ENCODE results near the gene BBS12. TPM values are rescaled to one million over a fixed set of nuclear protein-coding genes. Genes with fewer than 3 reads are reported as not detected.

The BBS12 gene
- total and polyA plus RNA-seq, 4 donors: 0.53 to 2.1 (median 0.80) TPM

GRCh38 chr4:122739174-122739573, 6.7 kb downstream of the BBS12 start (continued):
- TF ChIP-seq YY1 (IDR thresholded peaks at IDR 0.05) (no peak), CTCF (IDR thresholded peaks at IDR 0.05; ENCODE audit: low read depth, low read length, missing input control) (no peak), ZBTB33 (IDR thresholded peaks at IDR 0.05) (no peak), JUND (IDR thresholded peaks at IDR 0.05) (no peak), RXRA (IDR thresholded peaks at IDR 0.05) (no peak)

GRCh38 chr4:122742933-122743829, 10.7 kb downstream of the BBS12 start:
- no peaks in the 10 kb centered on the region for H3K9me3 ChIP-seq (ENCODE audit: control insufficient read depth in 4 of 4, low read length in 3 of 4)
- no peak overlapping the region for H3K9ac ChIP-seq (ENCODE audit: low read depth in 1 of 2, low read length in 2 of 2)
- no peaks in the 10 kb centered on the region for H3K27me3 ChIP-seq (ENCODE audit: control insufficient read depth in 4 of 4, insufficient read depth in 4 of 4, low read length in 3 of 4)
- H3K36me3 ChIP-seq (ENCODE audit: control insufficient read depth in 4 of 4, insufficient read depth in 3 of 4, low read depth in 1 of 4, low read length in 3 of 4): peaks cover 0 to 3% (median 0%) of the 10 kb centered on the region in 4 donors
- no peak overlapping the region for H3K27ac ChIP-seq (ENCODE audit: low read depth in 1 of 2, low read length in 2 of 2)
- TF ChIP-seq HNF4A (conservative IDR thresholded peaks at IDR 0.05) (no peak), EGR1 (IDR thresholded peaks at IDR 0.05; ENCODE audit: low read depth in 2 of 2) (no peak), CTCF (IDR thresholded peaks at IDR 0.05; ENCODE audit: low read depth, low read length, missing input control) (no peak), JUND (IDR thresholded peaks at IDR 0.05) (no peak), NR2F2 (IDR thresholded peaks at IDR 0.05) (no peak), FOXA1 (IDR thresholded peaks at IDR 0.05) (no peak), TAF1 (conservative IDR thresholded peaks at IDR 0.05) (no peak), YY1 (IDR thresholded peaks at IDR 0.05) (no peak)
- TF ChIP-seq, protein P1, sequence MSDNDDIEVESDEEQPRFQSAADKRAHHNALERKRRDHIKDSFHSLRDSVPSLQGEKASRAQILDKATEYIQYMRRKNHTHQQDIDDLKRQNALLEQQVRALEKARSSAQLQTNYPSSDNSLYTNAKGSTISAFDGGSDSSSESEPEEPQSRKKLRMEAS (IDR thresholded peaks at IDR 0.05): no peak
- TF ChIP-seq, protein P2, sequence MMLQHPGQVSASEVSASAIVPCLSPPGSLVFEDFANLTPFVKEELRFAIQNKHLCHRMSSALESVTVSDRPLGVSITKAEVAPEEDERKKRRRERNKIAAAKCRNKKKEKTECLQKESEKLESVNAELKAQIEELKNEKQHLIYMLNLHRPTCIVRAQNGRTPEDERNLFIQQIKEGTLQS (IDR thresholded peaks at IDR 0.05): no peak
- TF ChIP-seq, protein P3, sequence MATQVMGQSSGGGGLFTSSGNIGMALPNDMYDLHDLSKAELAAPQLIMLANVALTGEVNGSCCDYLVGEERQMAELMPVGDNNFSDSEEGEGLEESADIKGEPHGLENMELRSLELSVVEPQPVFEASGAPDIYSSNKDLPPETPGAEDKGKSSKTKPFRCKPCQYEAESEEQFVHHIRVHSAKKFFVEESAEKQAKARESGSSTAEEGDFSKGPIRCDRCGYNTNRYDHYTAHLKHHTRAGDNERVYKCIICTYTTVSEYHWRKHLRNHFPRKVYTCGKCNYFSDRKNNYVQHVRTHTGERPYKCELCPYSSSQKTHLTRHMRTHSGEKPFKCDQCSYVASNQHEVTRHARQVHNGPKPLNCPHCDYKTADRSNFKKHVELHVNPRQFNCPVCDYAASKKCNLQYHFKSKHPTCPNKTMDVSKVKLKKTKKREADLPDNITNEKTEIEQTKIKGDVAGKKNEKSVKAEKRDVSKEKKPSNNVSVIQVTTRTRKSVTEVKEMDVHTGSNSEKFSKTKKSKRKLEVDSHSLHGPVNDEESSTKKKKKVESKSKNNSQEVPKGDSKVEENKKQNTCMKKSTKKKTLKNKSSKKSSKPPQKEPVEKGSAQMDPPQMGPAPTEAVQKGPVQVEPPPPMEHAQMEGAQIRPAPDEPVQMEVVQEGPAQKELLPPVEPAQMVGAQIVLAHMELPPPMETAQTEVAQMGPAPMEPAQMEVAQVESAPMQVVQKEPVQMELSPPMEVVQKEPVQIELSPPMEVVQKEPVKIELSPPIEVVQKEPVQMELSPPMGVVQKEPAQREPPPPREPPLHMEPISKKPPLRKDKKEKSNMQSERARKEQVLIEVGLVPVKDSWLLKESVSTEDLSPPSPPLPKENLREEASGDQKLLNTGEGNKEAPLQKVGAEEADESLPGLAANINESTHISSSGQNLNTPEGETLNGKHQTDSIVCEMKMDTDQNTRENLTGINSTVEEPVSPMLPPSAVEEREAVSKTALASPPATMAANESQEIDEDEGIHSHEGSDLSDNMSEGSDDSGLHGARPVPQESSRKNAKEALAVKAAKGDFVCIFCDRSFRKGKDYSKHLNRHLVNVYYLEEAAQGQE (IDR thresholded peaks at IDR 0.05): no peak
- H3K4me3 ChIP-seq (ENCODE audit: low read depth in 1 of 3, low read length in 3 of 3): no peak overlapping the region
- no peak for DNase-seq (ENCODE audit: low spot score)
- 84% methylated on average over 15 of the region's 15 CpGs for WGBS
- H3K4me1 ChIP-seq (ENCODE audit: control insufficient read depth in 4 of 4, insufficient read depth in 4 of 4, low read length in 3 of 4): no peaks in the 10 kb centered on the region
